GM19025 (cell line): ENCODE data around the gene NRF1.

ENCODE experiments used
- ATAC-seq: cut with Tn5 transposase; IDR thresholded peaks from one replicate; pipeline ENCODE4 v1.9.1; 2021; ENCODE audit warnings: mild to moderate bottlenecking, low read depth, moderate library complexity; ENCODE audit not compliant: unreplicated experiment

Gene NRF1

DNA sequence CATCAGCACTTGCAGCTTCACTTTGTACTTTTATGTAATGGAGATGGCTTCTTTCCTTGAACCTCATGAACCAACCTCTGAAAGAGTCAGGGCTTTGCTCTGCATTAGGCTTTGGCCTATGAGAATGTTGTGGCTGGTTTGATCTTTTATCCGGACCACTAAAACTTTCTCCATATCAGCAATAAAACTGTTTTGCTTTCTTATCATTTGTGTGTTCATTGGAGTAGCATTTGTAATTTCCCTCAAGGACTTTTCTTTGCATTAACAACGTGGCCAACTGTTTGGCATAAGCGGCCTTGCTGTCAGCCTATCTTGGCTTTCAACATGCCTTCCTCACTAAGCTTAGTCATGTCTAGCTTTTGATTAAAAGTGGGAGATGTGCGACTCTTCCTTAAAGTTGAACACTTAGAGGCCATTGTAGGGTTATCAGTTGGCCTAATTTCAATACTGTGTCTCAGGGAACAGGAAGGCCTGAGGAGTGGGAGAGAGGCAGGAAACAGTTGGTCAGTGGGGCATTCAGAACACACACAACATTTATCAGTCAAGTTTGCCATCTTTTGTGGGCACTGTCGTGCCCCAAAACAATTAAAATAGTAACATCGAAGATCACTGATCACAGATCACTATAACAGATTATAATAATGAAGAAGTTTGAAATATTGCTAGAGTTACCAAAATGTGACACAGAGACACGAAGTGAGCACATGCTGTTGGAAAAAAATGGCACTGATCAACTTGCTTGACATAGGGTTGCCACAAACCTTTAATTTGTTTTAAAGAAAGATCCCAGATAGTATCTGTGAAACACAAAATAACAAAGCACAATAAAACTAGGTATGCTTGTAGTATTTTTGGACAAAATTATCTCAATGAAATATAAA is 64.7 kb downstream of the NRF1 start:
- ATAC-seq, result no peak

DNA sequence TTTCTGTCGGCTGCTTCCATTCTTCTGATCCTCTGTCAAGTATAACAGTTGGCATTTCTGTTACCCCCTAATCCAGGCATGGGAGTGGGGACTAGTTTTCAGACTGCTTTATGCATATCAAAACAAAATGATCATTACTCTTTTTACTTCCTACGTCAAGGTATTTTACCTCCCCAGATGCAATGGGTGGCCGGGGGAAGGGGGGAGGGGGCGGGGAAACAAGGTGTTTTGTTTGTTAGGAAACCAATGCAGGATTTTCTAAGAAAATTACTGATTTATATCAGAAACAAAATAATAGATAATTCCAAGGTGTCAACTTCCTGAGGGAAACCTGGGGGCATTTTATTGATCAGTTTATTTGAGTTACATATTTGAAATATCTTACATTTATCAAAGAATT is 66.3 kb downstream of the NRF1 start:
- no peak for ATAC-seq

DNA sequence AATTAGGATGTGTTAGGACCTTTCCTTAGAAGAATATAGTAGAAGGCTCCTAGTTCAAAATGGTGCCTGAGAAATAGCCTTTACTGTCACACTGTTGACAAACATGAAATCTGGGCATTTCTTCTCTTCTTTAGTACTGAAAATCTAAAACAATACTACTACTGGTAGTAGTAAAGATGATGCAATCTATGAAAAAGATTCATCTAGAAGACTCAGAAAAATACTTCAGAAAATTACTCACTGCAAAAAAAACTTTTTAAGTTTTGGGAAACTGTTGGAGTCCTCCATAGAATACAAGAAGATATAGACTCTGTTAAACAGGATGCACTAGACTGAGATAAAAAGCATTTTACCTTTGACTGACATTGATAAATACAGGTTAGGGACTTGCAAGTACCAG is 67.1 kb downstream of the NRF1 start:
- ATAC-seq, result no peak

DNA sequence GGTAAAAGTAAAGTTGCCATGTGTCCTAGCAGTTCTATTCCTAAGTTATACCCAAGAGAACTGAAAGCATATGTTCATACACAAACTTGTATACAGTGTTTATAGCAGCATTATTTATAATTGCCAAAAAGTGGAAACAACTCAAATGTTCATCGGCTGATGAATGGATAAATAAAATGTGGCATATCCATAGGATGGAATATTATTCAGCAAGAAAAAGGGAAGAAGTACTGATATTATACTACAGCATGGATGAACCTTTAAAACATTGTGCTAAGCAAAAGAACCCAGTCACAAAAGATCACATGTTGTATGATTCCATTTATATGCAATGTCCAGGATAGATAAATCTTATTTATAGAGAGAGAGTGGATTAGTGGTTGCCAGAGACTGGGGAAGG is 68.9 kb downstream of the NRF1 start:
- no peak for ATAC-seq

DNA sequence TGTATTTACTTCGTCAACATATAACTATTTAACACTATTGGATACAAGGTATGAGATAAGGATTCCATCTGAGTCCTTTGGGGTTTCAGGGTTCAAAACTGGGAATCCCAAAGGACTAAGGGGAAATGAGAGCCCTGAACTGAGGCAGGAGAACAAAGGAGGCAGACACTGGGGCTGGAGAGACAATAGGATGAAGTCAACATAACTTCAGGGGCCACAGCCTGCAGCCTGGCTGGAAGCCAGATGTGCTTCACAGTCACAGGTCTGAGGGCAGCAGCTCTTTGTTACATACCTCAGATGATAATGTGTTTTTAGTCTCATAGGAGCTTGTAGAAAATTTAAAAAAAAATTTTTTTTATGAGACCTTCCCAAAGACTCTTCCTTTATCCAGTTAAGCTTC is 73.3 kb downstream of the NRF1 start:
- ATAC-seq, result no peak

DNA sequence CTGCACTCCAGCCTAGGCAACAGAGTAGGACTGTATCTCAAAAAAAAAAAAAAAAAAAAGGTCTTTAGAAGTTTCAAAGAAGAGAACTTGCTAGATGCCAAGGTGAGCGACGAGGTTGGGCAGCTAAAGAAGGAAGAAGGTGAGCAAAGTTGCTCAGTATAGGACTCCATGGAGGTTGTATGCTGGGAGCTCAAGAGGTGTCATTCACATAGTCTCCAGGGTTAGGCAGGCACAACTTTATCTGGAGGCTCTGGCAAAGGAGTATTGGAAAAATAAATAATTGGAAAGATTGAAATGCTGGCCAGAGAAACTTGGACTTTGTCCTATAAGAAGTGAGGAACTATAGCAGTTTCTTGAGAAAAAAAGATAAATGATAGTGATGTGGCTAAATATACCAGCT is 74.5 kb downstream of the NRF1 start:
- no peak for ATAC-seq

DNA sequence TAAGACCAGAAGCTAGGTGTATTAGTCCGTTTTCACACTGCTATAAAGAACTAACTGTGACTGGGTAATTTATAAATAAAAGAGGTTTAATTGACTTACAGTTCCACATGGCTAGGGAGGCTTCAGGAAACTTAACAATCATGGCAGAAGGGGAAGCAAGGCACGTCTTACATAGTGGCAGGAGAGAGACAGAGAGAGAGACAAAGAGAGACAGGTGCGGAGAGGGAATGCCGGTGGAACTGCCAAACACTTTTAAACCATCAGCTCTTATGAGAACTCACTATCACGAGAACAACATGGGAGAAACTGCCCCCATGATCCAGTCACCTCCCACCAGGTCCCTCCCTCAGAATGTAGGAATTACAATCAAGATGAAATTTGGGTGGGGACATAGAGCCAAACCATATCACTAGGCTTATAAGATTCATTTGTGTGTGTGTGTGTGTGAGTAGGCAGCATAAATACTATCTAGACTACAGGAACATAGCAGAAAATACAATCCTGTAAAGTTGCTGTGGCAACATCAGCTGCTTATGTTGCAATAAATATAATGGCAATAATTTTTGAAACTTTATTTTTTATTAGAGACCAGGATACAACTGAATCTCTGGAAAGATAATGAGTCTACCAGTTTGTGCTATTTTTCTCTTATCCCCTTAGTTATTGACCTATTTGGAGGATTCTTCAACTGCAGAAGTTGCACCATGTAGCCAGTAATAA is 77.1 kb downstream of the NRF1 start:
- no peak for ATAC-seq

DNA sequence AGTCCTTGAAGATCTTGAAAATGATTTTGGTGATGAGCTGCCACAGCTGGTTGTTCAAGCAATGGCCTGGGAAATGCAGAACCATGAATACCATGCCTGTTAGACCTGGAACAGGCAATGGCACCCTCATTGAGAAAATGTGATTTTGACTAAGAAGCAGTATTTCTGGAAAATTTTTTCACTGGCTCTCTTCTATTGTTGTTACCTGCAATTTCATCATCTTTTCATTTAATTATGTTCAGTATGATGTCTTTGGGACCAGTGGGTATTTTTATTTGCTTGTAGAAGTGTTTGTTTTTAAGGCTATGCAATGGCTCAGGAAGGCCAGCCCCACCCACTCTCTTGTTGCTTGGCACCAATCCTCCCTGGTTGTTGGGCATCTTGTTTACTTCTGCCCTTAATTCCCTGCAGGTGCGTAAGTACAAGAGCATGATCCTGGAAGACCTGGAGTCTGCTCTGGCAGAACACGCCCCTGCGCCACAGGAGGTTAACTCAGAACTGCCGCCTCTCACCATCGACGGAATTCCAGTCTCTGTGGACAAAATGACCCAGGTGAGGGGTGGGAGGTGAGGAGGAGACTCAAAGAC is 78.6 kb downstream of the NRF1 start:
- no peak for ATAC-seq

DNA sequence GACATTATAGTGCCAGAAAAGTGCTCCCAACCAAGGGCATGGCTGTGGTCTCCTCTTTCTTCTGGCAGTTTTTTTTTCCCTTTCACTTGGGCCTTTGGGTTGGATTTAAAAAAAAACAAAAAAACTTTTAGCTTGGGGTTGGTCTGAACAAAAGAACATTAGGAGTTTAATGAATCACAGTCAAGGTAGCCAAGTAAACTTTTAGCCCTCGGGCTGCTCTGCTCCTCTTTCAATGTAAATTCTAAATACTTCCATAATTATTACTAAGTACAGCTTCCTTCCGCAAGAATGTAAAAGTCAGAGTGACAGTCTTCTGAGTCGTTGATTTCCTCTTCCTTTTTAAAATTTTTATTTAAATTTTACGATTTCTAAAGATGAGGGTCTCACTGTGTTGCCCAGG is 79.2 kb downstream of the NRF1 start:
- ATAC-seq, result no peak

DNA sequence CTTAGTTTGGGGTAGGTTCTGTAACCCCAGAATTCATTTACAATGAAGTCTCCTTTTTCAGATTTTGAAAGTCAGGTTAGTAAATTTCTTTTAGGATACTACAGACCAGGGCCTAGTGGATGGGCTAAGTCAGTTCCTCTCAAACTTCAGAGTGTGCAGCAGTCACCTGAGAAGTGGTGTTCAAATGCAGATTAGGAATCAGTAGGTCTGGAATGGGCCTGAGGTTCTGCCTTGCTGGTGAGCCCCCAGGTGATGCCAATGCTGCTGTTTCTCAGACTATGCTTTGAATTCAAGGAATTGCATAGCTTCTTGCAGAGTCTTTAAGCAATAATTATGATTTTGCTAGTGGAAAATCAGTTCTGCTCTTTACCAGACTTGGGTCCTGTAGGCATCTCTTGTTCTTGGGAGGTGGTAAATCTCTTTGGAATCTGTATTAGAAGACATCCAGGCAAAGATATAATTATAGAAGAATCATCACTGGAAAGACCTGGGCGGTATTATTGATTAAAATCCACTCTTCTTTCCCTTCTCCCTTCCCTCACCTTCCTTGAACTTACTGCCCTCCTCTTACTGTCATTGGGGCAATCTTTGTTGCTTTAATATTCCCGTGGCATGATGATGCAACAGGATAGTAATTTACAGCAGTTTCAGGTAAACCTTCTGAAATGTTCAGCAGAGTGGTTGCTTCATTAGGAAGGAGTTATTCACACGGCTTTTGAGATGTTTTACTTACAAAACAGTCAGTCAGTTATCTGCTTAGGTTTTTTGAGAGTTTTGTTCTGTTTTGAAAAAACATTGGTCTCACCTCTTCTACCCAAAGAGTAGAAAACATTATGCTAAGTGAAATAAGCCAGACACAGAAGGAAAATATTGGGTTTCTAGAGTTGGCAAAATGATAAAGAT is 87.2 kb downstream of the NRF1 start:
- no peak for ATAC-seq

DNA sequence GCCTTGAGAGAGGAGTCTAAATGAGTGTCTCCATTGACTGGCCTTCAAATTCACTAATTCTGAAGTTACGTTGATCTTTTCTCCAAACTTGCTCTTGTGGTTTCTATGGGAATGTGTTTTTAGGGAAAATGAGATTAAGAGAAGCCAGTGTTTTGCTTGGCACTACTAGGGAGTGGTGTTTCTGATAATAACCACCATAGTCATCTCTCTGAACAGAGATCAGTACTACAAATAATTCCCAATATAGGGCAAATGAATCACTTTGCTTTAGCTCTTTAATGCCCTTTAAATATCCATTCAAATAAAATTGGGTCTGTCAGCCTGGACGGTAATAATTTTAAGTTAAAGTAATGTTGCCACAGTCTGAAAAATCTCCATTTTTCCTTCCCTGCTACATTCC is 90.8 kb downstream of the NRF1 start:
- no peak for ATAC-seq

DNA sequence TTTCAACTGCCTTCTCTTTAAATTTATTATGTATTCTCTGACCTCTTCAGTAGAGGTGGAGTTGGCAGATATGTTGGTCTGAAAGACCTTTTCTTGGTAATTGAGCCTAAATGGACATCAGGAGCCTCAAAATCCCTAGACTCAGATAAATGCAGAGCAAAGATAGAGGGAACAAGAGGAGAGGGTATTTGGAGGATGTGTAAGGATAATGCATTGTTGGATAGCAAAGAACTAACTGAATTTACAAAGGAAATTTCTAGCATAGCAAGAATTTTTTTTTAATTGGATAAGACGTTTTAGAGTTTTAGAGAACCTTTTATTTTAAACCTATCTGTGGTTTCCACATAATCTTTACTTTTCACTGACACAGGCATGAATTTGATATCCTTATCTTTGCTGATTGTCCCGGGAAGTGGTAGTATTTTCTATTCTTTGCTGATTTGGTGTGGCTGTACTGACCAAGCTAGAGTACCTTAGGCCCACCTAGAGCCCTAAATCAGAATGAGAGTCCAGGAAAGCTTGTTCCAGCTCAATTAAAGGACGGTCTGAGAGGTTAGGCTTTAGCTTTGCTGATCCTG is 91.3 kb downstream of the NRF1 start:
- no peak for ATAC-seq

DNA sequence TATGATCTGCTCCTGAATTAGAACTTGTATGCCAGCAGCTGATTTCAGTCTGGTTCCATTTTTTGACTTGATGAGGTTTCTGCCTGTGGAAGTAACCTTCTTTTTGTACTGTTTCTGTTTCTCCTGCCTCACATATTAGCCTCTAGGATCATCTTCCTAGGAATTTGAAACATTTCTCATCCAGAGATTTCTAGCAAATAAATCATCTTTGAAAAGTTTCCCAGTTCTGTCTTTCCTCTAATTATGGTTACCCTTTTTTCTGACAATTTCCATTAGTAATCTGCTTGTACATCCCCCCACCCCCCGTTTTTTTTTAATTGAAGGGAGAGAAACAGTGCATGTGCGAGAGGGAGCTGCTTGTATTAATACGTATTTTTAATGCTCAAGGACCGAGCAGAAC is 92.2 kb downstream of the NRF1 start:
- no peak for ATAC-seq

DNA sequence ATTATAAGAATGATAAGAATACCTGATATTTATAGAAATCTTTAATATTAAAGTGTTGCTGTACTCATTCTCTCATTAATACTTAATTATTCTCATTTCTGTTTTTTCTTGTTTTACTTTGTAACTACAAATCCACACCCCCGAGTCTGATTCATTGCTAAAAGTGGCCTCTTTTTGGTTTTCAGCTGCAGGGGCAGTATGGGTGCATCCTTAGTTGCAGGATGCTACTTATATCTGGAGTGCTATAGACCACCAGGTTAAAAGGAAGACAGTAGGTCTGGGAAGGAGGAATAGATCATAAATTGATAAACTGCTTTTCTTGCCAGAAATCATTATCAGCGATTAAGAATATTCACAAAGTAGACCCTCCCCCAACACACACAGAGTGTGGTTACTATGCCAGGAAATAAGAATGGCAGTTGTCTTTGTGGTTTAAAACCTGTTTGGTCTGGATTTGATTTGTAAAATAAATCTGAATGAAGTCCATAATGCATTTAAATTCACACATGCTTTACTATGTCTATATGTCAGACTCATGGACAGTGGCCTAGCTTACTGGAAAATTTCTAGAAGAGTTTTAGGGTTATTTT is 96.5 kb downstream of the NRF1 start:
- no peak for ATAC-seq

DNA sequence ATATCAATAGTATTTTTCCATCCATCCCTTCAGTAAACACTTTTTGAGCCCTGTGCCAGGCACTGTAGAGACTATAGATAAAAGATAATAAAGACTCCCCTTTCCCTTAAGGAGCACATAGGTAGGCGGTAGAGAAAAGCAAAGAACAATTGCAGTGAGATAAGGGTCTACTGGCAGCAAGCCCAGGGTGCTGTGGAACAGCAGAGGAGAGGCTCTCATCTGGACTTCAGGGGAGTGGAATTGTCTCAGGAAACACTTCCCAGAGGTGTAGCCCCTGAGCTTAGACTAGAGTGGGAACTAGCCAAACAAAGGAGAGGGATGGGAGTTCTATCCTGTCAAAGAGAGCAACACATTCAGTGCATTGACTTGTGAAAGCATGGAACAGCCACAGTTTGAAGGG is 102.0 kb downstream of the NRF1 start:
- ATAC-seq, result no peak

DNA sequence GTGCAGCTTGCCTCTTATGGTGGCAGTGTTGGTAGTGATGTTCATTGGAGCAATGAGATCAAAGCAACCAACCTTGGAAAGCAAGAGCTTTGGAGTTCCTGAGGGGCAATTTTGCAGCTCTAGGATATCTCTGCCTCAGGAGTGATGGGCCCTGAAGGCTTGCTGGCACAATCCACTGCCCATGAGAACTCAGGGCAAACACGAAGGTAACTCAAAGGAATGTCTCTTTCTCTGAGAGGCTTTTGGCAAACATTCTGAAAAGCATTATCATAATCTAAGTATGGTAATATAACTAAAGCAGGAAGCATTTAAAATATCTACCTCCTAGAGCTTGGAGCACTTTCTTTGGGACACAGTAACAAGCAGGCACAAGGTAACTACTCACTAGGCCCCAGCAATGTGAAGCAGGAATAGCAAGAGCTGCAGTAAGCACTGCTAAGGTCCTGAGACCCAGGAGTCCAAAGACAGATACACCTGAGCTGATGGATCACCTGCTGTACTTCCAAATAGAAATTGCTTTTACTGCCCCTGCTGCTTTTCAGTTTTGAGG is 103.1 kb downstream of the NRF1 start:
- ATAC-seq, result no peak

DNA sequence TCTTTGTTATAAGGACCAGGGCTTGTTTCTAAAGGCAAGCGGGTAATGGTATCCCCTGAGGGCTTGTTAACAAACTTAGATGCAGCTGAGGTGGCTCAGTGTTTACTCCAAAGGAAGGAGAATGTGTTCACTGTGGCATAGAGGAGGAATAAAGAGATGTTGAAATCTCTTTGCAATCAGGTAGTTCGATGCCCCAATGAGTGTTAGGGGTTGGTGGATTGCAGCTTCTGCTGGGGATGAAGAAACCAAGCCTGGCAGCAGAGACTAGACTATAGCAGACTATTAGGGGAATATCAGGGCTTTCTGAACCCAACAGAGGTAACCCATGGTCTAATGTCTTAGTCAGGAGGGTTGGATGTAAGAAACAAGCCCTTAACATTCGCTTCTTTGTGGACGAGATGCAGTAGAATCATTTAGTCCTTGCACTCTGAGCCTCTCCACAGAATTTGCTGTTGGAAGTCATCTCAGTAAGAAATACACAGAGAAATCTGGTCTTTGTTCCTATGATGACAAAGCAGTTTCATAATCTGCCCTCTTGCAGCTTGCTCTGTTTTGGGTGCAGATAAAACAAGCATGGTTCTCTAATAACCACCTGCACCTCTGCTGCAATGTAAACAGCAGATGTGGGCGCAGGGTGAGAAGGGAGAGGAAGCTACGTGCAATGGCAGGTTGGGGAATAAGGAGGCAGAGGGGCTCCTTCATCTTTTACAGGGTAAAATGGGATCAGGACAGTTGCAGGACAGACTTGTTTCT is 108.6 kb downstream of the NRF1 start:
- ATAC-seq, result no peak

DNA sequence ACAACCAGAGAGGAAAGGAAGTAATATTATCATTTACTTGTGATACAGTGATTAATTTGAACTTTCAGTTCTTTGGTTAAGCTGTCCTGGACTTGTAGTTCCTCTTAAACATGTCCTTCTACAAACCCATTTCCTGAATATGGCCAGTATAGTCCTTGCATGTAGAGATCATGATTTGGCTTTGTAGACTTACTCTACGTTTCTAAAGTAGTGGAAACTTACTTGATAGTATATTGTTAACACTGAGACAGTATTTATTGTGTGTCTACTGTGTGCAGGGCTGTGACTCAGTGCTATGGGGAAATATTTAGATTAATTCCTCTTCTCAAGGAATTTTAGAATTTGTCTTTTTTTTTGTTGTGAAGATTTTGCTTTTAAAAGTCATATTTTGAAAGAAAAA is 109.5 kb downstream of the NRF1 start:
- no peak for ATAC-seq

DNA sequence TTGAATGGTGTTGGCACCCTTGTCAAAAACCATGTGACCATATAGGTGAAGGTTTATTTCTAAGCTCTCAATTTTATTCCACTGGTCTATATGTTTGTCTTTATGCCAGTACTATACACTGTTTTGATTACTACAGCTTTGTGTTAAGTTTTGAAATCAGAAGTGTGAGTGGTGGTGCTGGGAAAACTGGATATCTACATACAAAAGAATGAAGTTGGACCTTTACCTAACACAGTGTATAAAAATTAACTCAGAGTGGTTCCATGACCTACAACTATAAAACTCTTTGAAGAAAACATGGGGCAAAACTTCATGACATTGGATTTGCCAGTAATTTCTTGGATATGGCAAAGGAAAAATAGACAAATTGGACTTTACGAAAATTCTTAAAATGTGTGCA is 112.2 kb downstream of the NRF1 start:
- no peak for ATAC-seq
